H9 (cell line): ENCODE data around the gene CDCP2. TPM values are rescaled to one million over a fixed set of nuclear protein-coding genes. Genes with fewer than 3 reads are reported as not detected.

ENCODE experiments used
- DNase-seq: peaks from one replicate; pipeline ENCODE4 v3.0.0-alpha.2; 2017
- H2AFZ ChIP-seq: one replicate; pipeline ENCODE4 v1.6.1; 2013; ENCODE audit warnings: mild to moderate bottlenecking, low read length, control low read depth, moderate library complexity
- H2AK5ac ChIP-seq: 2 replicates; pipeline ENCODE4 v1.6.1; 2013; ENCODE audit warnings: low read length, control low read depth, mixed read lengths; ENCODE audit not compliant: insufficient read length
- H2BK120ac ChIP-seq: one replicate; pipeline ENCODE4 v1.6.1; 2013; ENCODE audit warnings: low read depth, mild to moderate bottlenecking, low read length, control low read depth, inconsistent platforms; ENCODE audit not compliant: poor library complexity, severe bottlenecking
- H2BK12ac ChIP-seq: 2 replicates; pipeline ENCODE4 v1.6.1; 2013; ENCODE audit warnings: low read length, control low read depth, mixed read lengths, low read depth; ENCODE audit not compliant: insufficient read length
- H2BK15ac ChIP-seq: 2 replicates; pipeline ENCODE4 v1.6.1; 2013; ENCODE audit warnings: low read depth, low read length, control low read depth
- H2BK20ac ChIP-seq: one replicate; pipeline ENCODE4 v1.6.1; 2013; ENCODE audit warnings: low read depth, mild to moderate bottlenecking, low read length, control low read depth, inconsistent platforms; ENCODE audit not compliant: poor library complexity, severe bottlenecking
- H2BK5ac ChIP-seq: 2 replicates; pipeline ENCODE4 v1.6.1; 2013; ENCODE audit warnings: low read length, control low read depth, mixed read lengths; ENCODE audit not compliant: insufficient read length
- H3K14ac ChIP-seq: 2 replicates; pipeline ENCODE4 v1.6.1; 2013; ENCODE audit warnings: low read length, control low read depth; ENCODE audit not compliant: insufficient read depth
- H3K18ac ChIP-seq: 2 replicates; pipeline ENCODE4 v1.6.1; 2013; ENCODE audit warnings: low read depth, mild to moderate bottlenecking, mixed read lengths, low read length, control low read depth; ENCODE audit not compliant: insufficient read length
- H3K23ac ChIP-seq: 2 replicates; pipeline ENCODE4 v1.6.1; 2013; ENCODE audit warnings: low read length, control low read depth, mixed read lengths, low read depth; ENCODE audit not compliant: insufficient read length
- H3K23me2 ChIP-seq: 2 replicates; pipeline ENCODE4 v1.6.1; 2013; ENCODE audit warnings: low read depth, mild to moderate bottlenecking, mixed read lengths, low read length, control low read depth; ENCODE audit not compliant: insufficient read length, poor library complexity, severe bottlenecking
- H3K27ac ChIP-seq: 2 replicates; pipeline ENCODE4 v1.5.1; 2013; ENCODE audit warnings: low read length, control low read depth, mixed read lengths, low read depth; ENCODE audit not compliant: insufficient read length
- H3K27me3 ChIP-seq: 2 replicates; pipeline ENCODE4 v1.6.1; 2013; ENCODE audit warnings: low read length, control low read depth, inconsistent platforms; ENCODE audit not compliant: insufficient read depth
- H3K4ac ChIP-seq: 2 replicates; pipeline ENCODE4 v1.6.1; 2013; ENCODE audit warnings: low read depth, mild to moderate bottlenecking, control low read depth, inconsistent platforms, low read length, moderate library complexity
- H3K4me1 ChIP-seq: 2 replicates; pipeline ENCODE4 v1.6.1; 2013; ENCODE audit warnings: low read length, control low read depth, inconsistent platforms; ENCODE audit not compliant: insufficient read depth
- H3K4me2 ChIP-seq: 2 replicates; pipeline ENCODE4 v1.6.1; 2013; ENCODE audit warnings: low read length, control low read depth, mixed read lengths; ENCODE audit not compliant: insufficient read length, insufficient read depth
- H3K56ac ChIP-seq: 2 replicates; pipeline ENCODE4 v1.6.1; 2013; ENCODE audit warnings: low read depth, mild to moderate bottlenecking, mixed read lengths, low read length, control low read depth; ENCODE audit not compliant: insufficient read length
- H3K79me1 ChIP-seq: 2 replicates; pipeline ENCODE4 v1.6.1; 2013; ENCODE audit warnings: low read depth, mild to moderate bottlenecking, moderate library complexity, low read length, control low read depth, inconsistent platforms; ENCODE audit not compliant: insufficient read depth, poor library complexity, severe bottlenecking
- H3K79me2 ChIP-seq: 2 replicates; pipeline ENCODE4 v1.6.1; 2013; ENCODE audit warnings: low read length, control low read depth, inconsistent platforms; ENCODE audit not compliant: insufficient read depth
- H3K9ac ChIP-seq: 2 replicates; pipeline ENCODE4 v1.6.1; 2013; ENCODE audit warnings: low read length, control low read depth, mixed read lengths; ENCODE audit not compliant: insufficient read length; ENCODE audit errors: extremely low read depth
- H3K9me3 ChIP-seq: one replicate; pipeline ENCODE4 v1.6.1; 2013; ENCODE audit warnings: low read depth, low read length, inconsistent platforms; ENCODE audit not compliant: control insufficient read depth
- H3T11ph ChIP-seq: one replicate; pipeline ENCODE4 v1.6.1; 2013; ENCODE audit warnings: mild to moderate bottlenecking, low read length, control low read depth, inconsistent platforms
- H4K20me1 ChIP-seq: one replicate; pipeline ENCODE4 v1.6.1; 2013; ENCODE audit not compliant: control insufficient read depth, insufficient read length, insufficient read depth
- H4K5ac ChIP-seq: 2 replicates; pipeline ENCODE4 v1.6.1; 2013; ENCODE audit warnings: low read depth, mild to moderate bottlenecking, mixed read lengths, low read length, control low read depth; ENCODE audit not compliant: insufficient read length
- H4K8ac ChIP-seq: replicated peaks from 2 replicates; pipeline ENCODE4 v1.6.1; 2013; ENCODE audit warnings: low read length, control low read depth, mixed read lengths, low read depth; ENCODE audit not compliant: insufficient read length
- H4K91ac ChIP-seq: 2 replicates; pipeline ENCODE4 v1.6.1; 2013; ENCODE audit warnings: low read depth, mild to moderate bottlenecking, moderate library complexity, mixed read lengths, low read length, control low read depth; ENCODE audit not compliant: insufficient read length
- H3K27ac Mint-ChIP-seq, 3 experiments: 2 replicates in 2 of 3; 3 replicates in 1 of 3; pipeline ENCODE4 v1.8.0; 2020 to 2021; ENCODE audit warnings: mixed read lengths in 3 of 3, mild to moderate bottlenecking in 1 of 3, moderate library complexity in 1 of 3
- H3K27me3 Mint-ChIP-seq: 2 replicates; pipeline ENCODE4 v1.8.0; 2021; ENCODE audit warnings: low read depth, mild to moderate bottlenecking, moderate library complexity, mixed read lengths
- H3K36me3 Mint-ChIP-seq, 3 experiments: 2 replicates in 2 of 3; 3 replicates in 1 of 3; pipeline ENCODE4 v1.8.0; 2020 to 2021; ENCODE audit warnings: low read depth in 3 of 3, mixed read lengths in 3 of 3; ENCODE audit not compliant: insufficient read depth in 1 of 3
- H3K4me1 Mint-ChIP-seq, 2 experiments: 2 replicates each; pipeline ENCODE4 v1.8.0; 2020; ENCODE audit warnings: mixed read lengths in 2 of 2
- H3K4me3 Mint-ChIP-seq, 2 experiments: 2 replicates in 1 of 2; 3 replicates in 1 of 2; pipeline ENCODE4 v1.8.0; 2020 to 2021; ENCODE audit warnings: mild to moderate bottlenecking in 2 of 2, mixed read lengths in 2 of 2, moderate library complexity in 1 of 2
- H3K9me3 Mint-ChIP-seq, 2 experiments: 2 replicates in 1 of 2; 3 replicates in 1 of 2; pipeline ENCODE4 v1.8.0; 2020; ENCODE audit warnings: mild to moderate bottlenecking in 2 of 2, mixed read lengths in 2 of 2, moderate library complexity in 1 of 2
- CTCF ChIP-seq: fragments of 200-600 bp; sonication (generic); conservative IDR thresholded peaks from 3 replicates; pipeline ENCODE4 v1.8.0; 2021; ENCODE audit warnings: antibody characterized with exemption, mild to moderate bottlenecking
- WGBS: extraction: QIAGEN DNeasy Blood & Tissue Kit; methylation state at CpG from one replicate; pipeline ENCODE4 v1.1.7; 2013; ENCODE audit warnings: missing lambda C conversion rate, low lambda C conversion rate, mixed read lengths; ENCODE audit not compliant: insufficient read length; ENCODE audit errors: extremely low coverage; 5-methylcytosine and 5-hydroxymethylcytosine counted together
- total RNA-seq: library from RNA; stranded (reverse); gene quantifications from 2 replicates; pipeline ENCODE4 v1.2.1, GENCODE V29; 2021

Gene CDCP2
- total RNA-seq, 1 experiment from 2014 or later = not detected

GRCh38 chr1:54178296-54179070 lies 25.7 kb upstream of the CDCP2 start:
- H4K8ac ChIP-seq = no peak overlapping the region
- H3K27me3 Mint-ChIP-seq = no peaks in the 10 kb centered on the region
- no peaks in the 10 kb centered on the region for H3K9me3 ChIP-seq

More at GRCh38 chr1:54178296-54179070, 25.7 kb upstream of the CDCP2 start:
- no peak overlapping the region for H2BK15ac ChIP-seq
- no peaks in the 10 kb centered on the region for H3K4me1 ChIP-seq
- no peaks in the 10 kb centered on the region for H3K27me3 ChIP-seq
- Mint-ChIP-seq H3K4me3 (no peak overlapping the region), H3K27ac (no peak overlapping the region; a peak in 1 of 7 replicates), H3K4me1 (peaks cover 2% of the 10 kb centered on the region in 2 experiments), H3K36me3 (peaks cover 0 to 4% (median 0%) of the 10 kb centered on the region in 3 experiments; a peak in 4 of 7 replicates), H3K9me3 (no peaks in the 10 kb centered on the region)
- no CpG with 5 or more reads among the region's 9 CpGs for WGBS
- no peak overlapping the region for H2BK5ac ChIP-seq
- no peak overlapping the region for H2BK12ac ChIP-seq
- no peak overlapping the region for H2AK5ac ChIP-seq
- H3K79me1 ChIP-seq = no peaks in the 10 kb centered on the region
- H3K23me2 ChIP-seq = no peaks in the 10 kb centered on the region
- H2BK120ac ChIP-seq = no peak overlapping the region
- H4K91ac ChIP-seq = no peak overlapping the region
- no peak overlapping the region for H3K9ac ChIP-seq
- no peak overlapping the region for H3K4ac ChIP-seq
- H3K4me2 ChIP-seq = no peak overlapping the region
- no peak overlapping the region for H3K18ac ChIP-seq
- no peak overlapping the region for H3T11ph ChIP-seq
- H3K27ac ChIP-seq = no peak overlapping the region
- H3K79me2 ChIP-seq = no peaks in the 10 kb centered on the region
- H3K23ac ChIP-seq = no peak overlapping the region
- no peak for DNase-seq
- no peak overlapping the region for H4K5ac ChIP-seq
- H3K56ac ChIP-seq = no peak overlapping the region
- no peaks in the 10 kb centered on the region for H4K20me1 ChIP-seq
- TF ChIP-seq CTCF = no peak
- H2BK20ac ChIP-seq = no peak overlapping the region
- no peak overlapping the region for H3K14ac ChIP-seq
- H2AFZ ChIP-seq = no peak overlapping the region
